ENCODE measurements around the gene SH3BP5L.

Gene SH3BP5L

DNA sequence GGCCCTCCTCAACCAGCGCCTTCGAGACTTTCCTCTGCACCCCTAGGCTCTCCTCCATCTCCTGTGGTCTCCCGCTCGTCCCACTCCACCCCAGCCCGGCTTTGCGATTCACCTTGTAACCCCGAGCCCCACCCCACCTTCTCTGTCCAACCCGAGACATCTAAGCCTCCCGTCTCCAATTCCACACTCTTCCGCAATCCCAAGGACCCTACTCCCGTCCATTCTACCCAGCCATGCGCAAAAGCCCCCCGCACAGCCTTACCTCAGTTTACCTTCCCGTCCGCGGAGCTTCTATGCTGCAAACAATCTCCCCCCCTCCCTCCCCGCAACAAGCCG lies 174 bp downstream of the SH3BP5L start:
- no peak for DNase-seq (ENCODE audit: low read depth)

DNA sequence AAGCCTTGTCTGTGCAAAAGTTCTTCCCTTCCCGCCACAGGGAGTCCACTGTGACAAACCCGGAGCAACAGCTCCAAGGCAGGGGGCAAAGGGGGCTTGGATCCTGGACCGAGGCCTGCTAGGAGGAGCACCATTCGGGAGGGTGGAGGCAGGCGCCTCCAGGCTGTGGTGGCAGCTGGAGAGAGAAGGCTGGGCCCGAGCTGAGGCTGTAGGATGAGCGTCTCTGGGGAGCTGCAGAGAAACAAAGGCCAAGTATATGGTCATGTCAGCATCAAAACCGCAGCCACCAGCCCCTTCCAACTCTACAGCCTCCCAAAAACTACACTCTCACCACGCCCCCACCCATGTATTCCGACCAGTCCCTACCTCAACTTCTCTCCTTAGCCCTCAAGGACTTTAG lies 579 bp downstream of the SH3BP5L start:
- DNase-seq (ENCODE audit: low read depth), result no peak

- DNase-seq (ENCODE audit: low read depth), result no peak
Observed at GRCh38 chr1:248824701-248825100, 1.0 kb downstream of the SH3BP5L start.

- no peak for DNase-seq (ENCODE audit: low read depth)
Observed at GRCh38 chr1:248824301-248824700, 1.4 kb downstream of the SH3BP5L start.

DNA sequence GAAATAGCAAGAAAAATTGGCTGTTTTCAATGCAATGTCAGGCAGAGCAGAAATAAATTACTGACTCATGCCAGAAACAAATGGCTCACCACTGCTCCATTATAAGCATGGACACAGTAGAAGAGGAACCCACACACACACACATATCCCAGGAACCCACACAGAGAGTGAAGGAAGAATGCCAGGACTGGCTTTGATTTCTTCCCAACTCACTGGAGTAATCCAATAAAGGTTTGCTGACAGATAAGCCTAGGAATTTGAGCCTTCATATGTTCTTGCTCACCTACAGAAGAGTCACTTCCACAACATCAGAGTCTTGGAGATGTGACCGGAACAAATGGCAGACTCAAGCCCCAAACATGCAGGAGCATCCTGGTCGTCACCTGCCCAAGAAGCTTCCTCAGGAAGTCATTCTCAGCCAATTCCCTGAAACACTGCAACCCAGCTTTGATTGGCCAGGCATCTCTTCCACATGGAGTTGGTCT lies 2.2 kb downstream of the SH3BP5L start:
- DNase-seq (ENCODE audit: low read depth), result peak; percentile 96

- no peak for DNase-seq (ENCODE audit: low read depth)
Observed at GRCh38 chr1:248822148-248823032, 3.3 kb downstream of the SH3BP5L start.

DNA sequence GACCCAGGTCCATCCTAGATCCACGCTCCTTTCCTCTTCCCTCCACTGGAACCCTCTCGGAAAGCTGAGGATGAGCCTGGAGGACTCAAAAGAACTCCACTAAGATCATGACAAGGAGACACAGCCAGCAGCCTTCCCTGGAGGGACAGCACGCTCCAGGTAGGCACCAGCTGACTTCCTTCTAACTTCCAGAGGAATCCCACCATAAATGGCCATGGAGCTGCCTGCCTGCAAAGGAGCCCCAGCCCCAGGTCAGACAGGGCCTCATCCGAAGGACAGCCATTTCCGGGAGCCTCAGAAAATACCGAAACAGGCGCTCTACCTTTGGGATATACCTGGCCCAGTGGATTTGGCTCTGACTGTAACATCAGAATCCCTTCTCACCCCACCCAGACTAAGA lies 4.1 kb downstream of the SH3BP5L start:
- no peak for DNase-seq (ENCODE audit: low read depth)

DNA sequence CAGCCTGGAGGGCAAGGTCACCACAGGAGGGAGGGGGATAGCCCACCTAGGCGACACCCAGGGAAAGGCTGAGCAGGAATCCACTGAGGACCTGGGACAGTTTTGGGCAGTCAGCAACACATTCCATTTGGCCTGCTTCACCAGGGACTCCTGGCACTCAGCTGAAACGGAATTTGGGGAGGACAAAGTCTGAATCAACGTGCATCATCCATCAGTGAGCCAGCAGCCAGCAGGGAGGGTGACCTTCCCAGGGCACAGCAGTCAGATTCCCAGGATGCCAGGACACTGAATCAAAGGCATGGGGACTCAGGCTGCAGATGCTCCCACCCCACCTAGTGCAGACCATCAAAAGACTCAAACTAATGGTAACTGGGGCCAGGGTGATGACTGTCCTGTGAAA lies 4.6 kb downstream of the SH3BP5L start:
- DNase-seq (ENCODE audit: low read depth), result peak; percentile 90

DNA sequence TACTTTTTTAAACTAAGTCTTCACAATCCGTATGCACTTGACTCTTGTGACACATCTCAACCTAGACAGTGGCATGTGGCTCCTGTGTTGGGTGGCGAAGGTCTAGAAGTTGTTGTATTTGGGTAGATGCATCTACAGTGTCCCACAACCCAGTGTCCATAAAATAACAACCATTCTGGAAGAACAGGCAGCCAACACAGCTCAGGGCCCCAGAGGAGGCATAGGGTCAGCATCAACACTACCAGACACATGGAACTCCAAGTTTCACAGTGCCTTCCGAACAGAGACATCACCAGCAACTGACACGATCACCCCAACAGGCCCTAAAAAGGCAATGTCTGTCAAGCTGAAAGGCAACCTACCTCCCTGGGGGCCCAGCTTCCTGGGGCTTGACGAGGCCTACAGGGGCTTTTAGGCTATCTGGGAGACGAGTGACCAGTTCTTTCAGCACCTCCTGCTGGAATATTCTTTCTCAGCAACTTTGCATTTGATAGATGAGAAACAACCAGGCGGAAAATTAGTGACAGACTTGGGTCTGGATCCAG lies 5.6 kb downstream of the SH3BP5L start:
- DNase-seq (ENCODE audit: low read depth), result no peak

DNA sequence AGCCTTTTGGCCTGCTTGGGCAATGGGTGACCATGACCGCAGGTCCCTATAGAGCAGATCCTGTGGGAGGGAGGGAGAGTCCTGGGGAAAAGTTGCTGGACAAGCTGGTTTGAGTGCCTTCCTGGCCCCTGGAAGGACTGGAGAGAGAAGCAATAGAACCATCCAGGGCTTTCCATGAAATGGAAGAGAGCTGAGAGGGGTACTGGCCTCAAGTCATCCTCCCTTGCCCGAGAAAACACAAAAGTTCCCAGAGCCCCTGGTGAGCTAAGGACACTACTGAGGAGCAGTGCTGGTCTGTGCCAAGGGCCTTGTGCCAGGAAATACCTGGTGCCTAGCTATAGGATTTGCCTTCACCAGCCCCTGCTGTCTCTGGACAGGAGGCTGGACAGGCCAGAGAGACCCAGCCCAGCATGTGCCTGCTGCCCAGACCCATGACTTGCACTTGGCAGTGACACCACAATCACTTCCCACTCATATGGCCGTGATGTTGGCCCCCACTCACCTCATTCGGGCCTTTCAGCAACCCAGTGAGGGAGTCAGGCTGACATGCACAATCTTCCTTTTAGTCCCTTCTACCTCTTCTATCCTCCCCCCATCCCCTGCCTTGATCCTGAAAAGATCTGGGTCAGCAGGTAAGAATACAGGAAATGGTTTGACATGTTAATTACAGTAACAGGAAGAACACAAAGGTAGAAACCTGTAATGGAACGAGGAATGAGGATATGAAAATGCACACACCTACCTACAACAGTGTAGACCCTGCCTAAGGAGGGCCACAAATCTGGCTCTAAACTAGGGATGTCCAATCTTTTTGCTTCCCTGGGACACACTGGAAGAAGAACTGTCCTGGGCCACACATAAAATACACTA lies 7.0 kb downstream of the SH3BP5L start:
- no peak for DNase-seq (ENCODE audit: low read depth)

GRCh38 chr1:248817065-248817464 lies 8.7 kb downstream of the SH3BP5L start:
- no peak for DNase-seq (ENCODE audit: low read depth)

GRCh38 chr1:248816042-248816851 lies 9.5 kb downstream of the SH3BP5L start:
- DNase-seq (ENCODE audit: low read depth), result no peak

DNA sequence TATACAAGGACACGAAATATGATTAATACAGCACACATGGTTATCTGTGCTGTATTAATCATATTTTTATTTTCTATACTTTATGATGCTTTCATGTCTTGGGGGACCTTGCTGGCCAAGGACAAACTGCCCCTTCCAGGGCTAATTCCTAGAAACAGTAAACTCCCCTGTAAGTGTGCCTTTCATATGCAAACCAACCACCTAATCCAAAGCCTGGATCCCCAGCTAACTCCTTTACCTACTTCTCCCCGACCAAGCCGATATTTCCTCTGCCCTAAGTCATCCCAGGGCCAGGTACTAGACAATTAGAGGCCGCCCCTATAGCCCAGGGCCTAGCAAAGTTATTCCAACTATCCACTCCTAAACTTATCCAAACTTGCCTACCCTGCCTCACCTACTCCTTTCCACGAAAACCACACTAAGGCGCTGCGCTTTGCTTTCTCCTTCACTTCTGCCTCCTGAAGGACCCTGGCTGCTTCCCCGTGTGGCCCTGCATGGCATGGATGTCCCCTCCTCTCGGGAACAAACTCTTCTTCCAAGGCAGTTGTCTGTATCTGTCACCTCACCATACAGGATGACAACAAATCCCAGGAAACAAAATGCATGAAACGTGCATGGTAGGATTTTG lies 10.2 kb downstream of the SH3BP5L start:
- DNase-seq (ENCODE audit: low read depth), result no peak

DNA sequence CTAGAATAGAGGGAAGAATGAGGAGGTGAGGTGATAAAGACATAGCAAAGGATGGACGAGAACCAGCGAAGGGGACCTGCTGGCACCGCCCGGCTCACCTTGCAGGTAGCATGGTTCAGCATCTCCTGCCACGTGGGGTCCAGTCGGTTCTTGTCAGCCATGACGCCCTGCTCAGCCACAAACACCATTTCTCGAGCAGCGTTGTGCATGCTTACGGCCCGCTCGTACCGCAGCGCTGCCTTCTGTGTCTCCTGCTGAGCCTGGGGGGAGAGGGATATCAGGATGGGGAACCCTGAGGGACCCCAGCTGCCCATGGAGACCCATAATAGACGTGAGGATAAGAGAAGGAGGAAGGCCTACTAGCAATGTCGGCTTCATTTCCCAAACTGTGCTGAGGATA lies 11.4 kb downstream of the SH3BP5L start:
- DNase-seq (ENCODE audit: low read depth), result no peak

DNA sequence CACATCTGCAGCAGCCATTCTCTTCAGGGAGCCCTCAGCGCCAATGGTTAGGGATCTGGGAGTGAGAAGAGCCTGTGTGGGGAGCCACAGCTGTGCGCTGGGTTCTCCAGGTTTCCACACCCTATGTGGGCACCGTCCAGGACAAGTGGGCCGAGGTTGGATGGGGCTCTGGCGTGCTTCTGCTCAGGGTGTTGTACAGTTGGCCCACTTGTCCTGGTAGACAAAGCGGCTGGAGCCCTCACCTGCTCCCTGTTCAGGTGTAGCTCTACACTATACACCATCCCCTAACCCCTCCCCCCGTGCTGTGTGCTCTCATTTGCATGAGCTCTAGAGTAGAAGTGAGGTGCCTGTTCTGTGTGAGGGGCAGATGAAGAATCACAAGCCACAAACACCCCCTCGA lies 12.2 kb downstream of the SH3BP5L start:
- no peak for DNase-seq (ENCODE audit: low read depth)

DNA sequence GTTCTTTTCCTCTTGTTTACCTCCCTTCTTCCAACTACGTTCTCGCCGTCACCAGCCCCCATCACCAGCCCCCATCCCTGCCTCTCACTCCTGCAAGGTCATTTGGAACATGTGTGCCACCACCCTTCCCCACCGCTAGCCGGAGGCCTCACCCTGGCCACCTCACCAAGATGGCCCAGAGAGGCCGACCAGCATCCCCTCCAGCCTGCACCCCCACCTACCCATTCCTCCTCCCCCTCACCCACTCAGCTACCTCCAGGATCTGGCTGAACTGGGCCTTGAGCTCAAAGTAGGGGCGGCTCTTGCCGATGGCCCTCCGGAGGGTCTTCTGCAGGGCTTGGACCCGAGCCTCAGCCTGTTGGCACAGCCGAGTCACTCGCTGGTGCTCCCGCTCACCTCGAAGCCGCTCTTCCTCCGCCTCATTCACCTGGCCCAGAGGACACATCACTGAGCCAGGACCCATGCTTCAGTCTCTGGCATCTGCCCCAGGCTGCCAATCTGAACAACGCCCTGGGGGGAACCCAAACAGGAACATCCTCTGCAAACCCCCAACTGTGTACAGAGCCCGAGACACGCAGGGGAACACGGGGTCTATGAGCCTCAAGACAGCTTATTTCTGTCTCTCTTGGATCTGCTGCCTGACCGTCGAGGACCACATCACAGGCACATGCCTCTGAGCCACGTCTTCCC lies 12.8 kb downstream of the SH3BP5L start:
- DNase-seq (ENCODE audit: low read depth), result no peak

- DNase-seq (ENCODE audit: low read depth), result no peak
Observed at GRCh38 chr1:248811514-248812490, 13.9 kb downstream of the SH3BP5L start.

DNA sequence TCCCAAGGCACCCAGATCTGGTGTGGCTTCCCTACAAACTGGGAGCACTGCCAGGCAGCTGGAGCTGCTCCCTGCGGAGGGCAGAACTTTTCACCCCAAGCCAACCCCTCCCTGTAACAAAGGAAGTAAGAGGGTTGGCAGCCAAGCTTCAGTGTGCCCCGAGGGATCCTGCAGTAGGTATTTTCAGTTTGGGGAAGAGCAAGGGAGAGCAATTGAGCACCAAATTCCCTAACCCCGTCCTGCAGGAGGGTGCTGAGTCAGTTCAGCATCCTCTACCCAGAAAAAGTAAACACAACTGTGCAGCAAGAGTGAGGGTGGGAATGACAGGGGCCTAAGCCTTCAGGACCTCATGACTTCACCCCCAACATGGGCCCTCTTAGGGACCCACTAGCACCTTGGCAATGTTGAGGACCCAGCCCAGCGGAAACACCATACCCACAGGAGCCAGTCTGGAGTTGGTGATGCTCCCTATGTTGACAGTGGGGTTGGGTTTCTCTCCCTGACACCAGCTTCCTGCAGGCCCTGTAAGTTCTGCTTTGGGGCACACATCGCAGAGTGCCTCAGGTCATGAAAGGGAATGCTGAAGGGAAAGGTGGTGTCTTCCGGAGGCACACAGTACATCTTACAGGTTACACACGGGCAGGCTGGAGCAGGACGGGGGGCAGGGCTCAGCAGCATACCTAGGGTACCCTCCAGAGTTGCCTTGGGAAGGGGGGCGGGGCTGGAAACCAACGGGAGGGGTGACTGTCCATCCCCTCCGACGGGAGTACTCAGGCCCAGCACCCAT lies 14.8 kb downstream of the SH3BP5L start:
- peak; percentile 25 for DNase-seq (ENCODE audit: low read depth)

Data from GM04503 (cell line).